ENCODE measurements around the gene ACSBG1.

- TF ChIP-seq POLR2AphosphoS5 (IDR thresholded peaks at IDR 0.05), result no peak
- TF ChIP-seq, protein P1, sequence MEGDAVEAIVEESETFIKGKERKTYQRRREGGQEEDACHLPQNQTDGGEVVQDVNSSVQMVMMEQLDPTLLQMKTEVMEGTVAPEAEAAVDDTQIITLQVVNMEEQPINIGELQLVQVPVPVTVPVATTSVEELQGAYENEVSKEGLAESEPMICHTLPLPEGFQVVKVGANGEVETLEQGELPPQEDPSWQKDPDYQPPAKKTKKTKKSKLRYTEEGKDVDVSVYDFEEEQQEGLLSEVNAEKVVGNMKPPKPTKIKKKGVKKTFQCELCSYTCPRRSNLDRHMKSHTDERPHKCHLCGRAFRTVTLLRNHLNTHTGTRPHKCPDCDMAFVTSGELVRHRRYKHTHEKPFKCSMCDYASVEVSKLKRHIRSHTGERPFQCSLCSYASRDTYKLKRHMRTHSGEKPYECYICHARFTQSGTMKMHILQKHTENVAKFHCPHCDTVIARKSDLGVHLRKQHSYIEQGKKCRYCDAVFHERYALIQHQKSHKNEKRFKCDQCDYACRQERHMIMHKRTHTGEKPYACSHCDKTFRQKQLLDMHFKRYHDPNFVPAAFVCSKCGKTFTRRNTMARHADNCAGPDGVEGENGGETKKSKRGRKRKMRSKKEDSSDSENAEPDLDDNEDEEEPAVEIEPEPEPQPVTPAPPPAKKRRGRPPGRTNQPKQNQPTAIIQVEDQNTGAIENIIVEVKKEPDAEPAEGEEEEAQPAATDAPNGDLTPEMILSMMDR (IDR thresholded peaks at IDR 0.05 in 8 of 11, conservative IDR thresholded peaks at IDR 0.05 in 3 of 11), result no peak
Observed at GRCh38 chr15:78213425-78213750, 21.0 kb downstream of the ACSBG1 start.

Data from spleen (tissue), 7 donors.